GM08714 (cell line): Measurements from ENCODE around the gene NF1.
"Not testable (repeated sequence)": the region's sequence is repeated elsewhere in the genome, so short reads cannot be mapped to it uniquely, and the experiment has no call there.

ENCODE experiments used
- H3K4me3 ChIP-seq: fragments of 200-500 bp; sonication (Bioruptor generic); 2 replicates; pipeline ENCODE4 v1.5.1; 2014; ENCODE audit warnings: mild to moderate bottlenecking, low read length, inconsistent platforms
- ZNF274 ChIP-seq: IDR thresholded peaks from 2 replicates; pipeline ENCODE4 v1.6.1; 2012; ENCODE audit warnings: mild to moderate bottlenecking, low read depth, low read length

Gene NF1

GRCh38 chr17:31094600-31095235, at the start of gene NF1:
NF1 (plus strand) TSS chr17:31094977; CDS start chr17:31095310, 333 bp downstream.
- no peak for TF ChIP-seq ZNF274
- peak within 1 kb of the TSS; percentile 85 for H3K4me3 ChIP-seq

DNA sequence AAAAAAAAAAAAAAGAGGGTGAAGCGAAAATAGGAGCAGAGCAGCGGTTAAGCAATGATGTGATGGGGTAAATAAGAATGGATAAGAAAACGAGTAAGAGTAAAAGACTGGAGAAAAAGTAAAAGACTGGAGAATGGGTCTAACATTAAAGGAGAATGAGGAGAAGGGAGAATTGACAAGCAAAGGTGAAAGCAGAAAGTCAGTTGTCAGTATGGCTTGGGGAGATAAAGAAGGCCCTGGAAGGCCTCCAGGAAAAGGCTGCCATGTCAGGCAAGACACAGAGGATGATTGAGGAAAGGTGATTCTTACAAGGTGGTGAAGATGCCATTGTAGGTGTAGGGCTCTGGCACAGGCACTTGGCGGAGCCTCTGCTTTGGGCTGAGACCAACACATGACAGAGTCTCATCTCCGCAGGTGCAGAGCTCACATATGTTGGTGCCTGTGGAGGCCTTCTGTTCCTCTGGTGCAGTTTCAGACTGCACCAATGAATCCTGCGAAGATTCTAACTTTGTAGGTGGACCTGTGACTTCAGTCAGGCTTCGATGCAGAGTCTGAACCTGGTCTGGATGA, 47.8 kb upstream of the NF1 start:
- not testable (repeated sequence) for H3K4me3 ChIP-seq

DNA sequence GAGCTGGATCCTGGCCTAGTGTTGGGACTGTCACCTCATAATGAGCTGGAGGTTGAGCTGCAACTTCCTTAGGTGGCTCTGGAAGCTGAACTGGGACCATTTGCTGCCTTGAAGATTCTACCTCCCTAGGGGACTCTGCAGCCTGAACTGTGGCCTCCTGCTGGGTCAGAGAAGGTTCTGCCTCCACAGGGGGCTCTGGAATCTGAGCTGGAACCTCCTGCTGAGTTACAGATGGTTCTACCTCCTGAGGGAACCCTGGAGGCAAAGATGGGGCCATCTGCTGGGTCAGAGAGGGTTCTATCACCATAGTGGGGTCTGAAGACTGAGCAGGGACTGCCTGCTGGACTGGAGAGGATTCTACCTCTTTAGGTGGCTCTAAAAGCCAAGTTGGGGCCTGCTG, 46.6 kb upstream of the NF1 start:
- TF ChIP-seq ZNF274: no peak

DNA sequence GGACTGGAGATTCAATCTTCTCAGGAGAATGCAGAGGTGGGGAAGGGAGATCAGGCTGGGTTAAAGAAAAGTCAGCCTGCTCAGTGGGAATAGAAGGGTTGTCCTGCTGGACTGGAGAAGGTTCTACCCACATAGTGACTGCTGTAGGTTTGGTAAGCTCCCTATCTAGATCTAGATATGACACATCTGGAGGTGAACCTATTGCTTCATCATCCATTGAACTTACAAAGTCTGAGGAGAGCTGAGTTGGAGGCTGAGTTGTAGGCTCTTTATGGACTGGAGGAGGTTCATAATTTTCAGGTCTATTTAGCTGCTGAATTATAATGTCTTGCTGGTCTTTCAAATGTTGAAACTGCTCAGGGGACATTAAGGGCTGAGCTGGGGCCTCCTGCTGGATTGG, 46.0 kb upstream of the NF1 start:
- H3K4me3 ChIP-seq: no peak overlapping the region
- TF ChIP-seq ZNF274: no peak

More for the DNA sequence above, 46.6 kb upstream of the NF1 start:
- H3K4me3 ChIP-seq: no peak overlapping the region

DNA sequence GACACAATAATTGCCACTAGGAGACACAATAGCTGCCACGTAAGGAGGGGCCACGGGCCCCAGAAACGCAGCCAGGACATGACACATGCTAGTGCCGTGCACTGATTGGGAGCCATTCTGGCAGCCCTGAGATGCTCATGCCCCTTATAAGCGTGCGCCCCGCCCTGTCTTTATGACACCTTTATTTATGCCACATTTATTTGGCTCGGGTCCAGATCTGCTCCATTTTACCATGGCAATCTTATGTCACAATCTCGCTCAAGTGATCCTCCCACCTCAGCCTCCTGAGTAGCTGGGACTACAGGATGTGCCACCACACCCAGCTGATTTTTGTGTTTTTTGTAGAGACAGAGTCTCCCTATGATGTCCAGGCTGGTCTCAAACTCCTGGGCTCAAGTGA, 43.8 kb upstream of the NF1 start:
- no peak overlapping the region for H3K4me3 ChIP-seq
- TF ChIP-seq ZNF274: no peak

GRCh38 chr17:31051506-31051905, 43.3 kb upstream of the NF1 start:
- no peak overlapping the region for H3K4me3 ChIP-seq
- TF ChIP-seq ZNF274: no peak

GRCh38 chr17:31052187-31052889, 42.4 kb upstream of the NF1 start:
- no peak overlapping the region for H3K4me3 ChIP-seq

DNA sequence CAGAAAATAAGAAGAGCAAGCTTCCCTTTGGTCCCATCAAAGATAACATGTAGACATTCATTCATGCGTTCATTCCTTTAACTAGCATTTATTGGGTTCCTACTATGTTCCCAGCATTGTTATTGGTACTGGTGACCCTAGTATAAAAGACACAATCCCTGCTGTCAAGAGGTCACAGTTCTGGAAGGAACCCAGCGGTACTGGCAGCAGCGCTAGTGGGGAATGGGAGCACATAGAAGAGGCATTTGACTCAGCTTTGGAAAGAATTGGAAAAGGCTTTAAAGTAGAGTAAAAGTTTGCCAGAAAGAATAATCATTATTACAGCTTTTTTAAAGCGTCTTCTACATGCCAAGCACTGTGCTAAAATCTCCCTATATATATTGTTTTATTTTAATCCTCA, 41.7 kb upstream of the NF1 start:
- H3K4me3 ChIP-seq: no peak overlapping the region
- no peak for TF ChIP-seq ZNF274

More at GRCh38 chr17:31052187-31052889, 42.4 kb upstream of the NF1 start:
- TF ChIP-seq ZNF274: no peak

DNA sequence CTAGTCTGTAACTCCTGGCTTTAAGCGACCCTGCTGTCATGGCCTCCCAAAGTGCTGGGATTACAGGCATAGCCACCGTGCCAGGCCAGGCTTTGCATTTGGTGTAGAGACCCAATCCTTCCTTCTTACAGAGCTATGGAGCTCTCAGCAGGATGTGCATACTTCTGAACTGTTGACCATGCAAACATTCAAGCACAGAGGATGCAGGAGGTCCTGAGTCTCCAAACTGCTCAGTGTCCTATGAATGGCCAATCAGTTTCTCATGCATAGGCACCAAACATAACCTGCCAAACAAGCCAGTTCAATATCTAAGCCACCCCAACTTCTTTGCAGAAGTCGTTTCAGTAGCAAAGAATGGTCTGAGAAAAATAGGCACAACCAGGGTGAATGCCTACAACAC, 40.0 kb upstream of the NF1 start:
- TF ChIP-seq ZNF274: no peak
- no peak overlapping the region for H3K4me3 ChIP-seq

GRCh38 chr17:31058976-31059375, 35.8 kb upstream of the NF1 start:
- TF ChIP-seq ZNF274: no peak
- H3K4me3 ChIP-seq: no peak overlapping the region

DNA sequence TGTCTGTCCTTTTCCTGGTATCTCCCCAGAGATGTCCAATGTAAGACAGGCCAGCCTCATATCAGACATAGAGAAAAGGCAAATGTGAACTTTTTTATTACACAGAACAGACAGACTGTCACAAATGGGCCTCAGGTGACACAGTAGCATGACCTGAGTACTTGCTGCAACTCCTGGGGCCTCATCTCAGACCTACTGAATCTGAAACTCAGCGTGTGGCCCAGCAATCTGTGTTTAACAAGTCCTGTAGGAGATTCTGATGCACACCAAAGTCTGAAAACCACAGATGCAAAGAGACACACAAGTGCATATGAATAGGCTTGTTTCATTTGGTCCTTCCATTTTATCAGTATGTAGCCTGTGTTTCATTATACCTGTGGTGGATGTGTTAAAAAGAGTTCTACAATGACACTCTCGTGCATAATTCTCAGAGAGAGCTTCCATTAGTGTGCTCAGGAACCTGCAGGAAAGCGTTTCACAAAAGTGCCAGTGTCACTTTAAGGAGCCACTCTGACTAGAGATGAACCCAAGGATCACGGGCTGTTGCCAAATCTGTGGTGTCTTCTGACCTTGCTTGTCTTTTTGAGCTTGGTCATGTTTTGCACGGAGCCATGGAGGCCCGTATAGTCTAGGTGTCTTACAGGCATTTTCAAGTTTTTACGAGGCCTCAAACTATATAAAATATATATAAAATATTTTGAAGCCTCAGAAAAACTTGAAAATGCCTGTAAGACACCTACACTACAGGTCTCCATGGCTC, 33.8 kb upstream of the NF1 start:
- H3K4me3 ChIP-seq: no peak overlapping the region
- TF ChIP-seq ZNF274: no peak

- TF ChIP-seq ZNF274: no peak
- no peak overlapping the region for H3K4me3 ChIP-seq
Observed at GRCh38 chr17:31061678-31062077, 33.1 kb upstream of the NF1 start.

DNA sequence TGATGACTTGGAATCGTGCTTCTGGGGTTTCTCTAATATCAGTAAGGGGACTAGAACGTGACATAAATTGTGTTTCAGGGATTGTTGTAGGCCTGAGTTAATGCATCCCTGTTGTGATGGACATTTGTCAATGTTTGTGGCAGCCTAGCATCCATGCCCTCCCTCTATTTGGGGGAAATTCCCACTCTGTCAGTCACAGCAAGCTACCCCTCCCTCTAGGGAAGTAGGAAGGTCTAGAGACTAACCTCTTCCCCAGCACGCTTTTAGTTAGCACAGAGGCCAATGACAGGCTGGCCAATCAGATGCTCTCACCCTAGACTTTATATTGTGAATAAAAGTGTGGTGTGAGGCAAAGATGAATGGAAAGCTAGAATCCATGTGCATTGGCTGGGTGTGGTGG, 32.4 kb upstream of the NF1 start:
- TF ChIP-seq ZNF274: no peak
- H3K4me3 ChIP-seq: no peak overlapping the region

- TF ChIP-seq ZNF274: no peak
- no peak overlapping the region for H3K4me3 ChIP-seq
Observed at GRCh38 chr17:31064707-31065106, 30.1 kb upstream of the NF1 start.
